GM21447 (cell line): ENCODE results near the gene RNF149.

Experiments used
- ATAC-seq: cut with Tn5 transposase; IDR thresholded peaks from one replicate; pipeline ENCODE4 v1.9.1; 2021; ENCODE audit not compliant: unreplicated experiment

The RNF149 gene

DNA sequence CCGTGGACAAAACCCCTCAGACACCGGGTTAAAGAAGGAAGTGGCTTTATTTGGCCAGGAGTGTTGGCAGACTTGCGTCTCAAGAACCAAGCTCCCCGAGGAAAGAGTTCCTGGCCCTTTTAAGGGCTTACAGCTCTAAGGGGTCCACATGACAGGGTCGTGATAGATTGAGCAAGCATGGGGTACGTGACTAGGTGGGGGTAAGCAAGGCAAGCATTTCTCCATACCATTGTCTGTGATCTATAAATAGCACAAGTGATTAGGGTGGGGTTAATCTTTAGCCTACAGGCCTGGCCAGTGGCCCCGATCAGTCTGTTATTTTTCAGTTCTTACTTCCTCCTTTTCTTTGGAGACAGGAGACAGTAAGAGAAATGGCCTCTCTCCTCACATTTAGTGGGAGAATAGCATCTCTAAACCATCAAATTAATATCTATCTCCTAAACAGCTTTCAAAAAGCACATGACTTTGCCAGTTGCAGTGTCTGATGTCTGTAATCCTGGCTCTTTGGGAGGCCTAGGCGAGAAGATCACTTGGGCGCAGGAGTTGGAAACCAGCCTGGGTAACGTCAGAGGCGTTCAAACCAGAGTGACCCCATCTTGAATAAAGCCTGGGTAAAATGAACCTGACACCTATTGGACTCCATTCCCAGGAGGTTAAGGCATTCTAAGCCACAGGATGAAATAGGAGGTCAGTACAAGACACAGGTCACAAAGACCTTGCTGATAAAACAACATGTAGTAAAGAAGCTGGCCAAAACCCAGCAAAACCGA lies 74.1 kb downstream of the RNF149 start:
- ATAC-seq = no peak

DNA sequence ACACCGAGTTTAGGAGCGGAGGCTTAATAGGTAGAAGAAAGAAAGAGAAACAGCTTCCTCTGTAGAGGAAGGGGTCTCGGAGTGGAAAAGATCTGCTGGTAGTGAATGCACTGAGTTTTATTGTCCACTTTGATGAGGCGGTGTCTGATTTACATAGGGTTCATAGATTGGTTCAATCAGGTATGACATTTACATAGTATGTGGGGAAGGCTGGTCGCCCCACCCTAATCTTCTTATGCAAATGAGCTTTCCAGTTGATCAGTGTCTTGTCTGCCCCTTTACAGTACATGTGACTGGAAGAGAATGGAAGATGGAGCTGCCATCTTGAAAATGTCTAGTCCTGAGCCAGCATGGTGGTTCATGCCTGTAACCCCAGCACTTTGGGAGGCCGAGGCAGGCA lies 75.7 kb downstream of the RNF149 start:
- no peak for ATAC-seq

GRCh38 chr2:101231937-101232730 lies 76.4 kb downstream of the RNF149 start:
- no peak for ATAC-seq

DNA sequence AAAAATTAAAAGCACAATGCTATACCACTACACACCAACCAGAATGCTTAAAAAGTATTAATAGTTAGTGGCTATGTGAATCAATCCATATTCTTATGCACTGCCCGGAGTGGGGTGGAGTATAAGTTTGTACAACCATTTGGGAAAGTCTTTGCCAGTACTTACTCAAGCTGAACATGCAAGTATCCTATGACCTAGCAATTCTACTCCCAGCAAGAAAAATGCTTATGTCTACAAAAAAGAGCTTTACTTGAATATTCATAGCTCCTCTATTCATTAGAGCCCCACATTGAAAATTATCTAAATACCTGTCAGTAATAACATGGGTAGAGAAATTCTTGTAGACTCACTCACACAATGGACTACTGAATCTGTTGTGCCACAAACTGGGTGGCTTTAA lies 77.3 kb downstream of the RNF149 start:
- no peak for ATAC-seq

DNA sequence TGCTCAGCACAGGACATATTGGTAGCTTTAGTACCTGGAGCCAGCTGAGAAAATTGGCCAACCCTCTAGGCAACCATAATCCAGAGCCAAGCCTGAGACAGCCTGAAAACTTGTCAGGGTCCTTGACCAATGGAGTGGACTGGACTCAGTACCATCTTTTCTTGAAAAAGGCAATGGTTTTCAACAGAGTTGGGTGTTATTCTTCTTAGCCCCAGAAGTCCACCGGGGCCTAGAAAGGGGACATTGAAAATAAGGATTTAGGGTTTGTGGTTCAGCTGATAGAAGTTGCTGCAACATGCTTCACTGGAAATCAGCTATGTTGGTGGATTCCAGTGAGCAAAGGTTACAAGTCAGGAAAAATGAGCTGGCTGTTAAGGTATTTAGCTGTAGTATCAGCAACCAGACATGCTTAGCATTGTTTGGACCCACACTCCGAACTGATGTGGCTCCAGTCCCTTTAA lies 77.9 kb downstream of the RNF149 start:
- no peak for ATAC-seq
